WI38 (cell line): ENCODE data around the gene ABCA7.

Experiments
- H3K4me3 ChIP-seq: 2 replicates; pipeline ENCODE4 v1.5.1; 2011; ENCODE audit warnings: low read depth, mild to moderate bottlenecking, control low read depth, low read length
- TF ChIP-seq, protein P1 (sequence below): IDR thresholded peaks from 2 replicates; pipeline ENCODE4 v1.5.1; 2012; ENCODE audit warnings: low read depth, mild to moderate bottlenecking, control low read depth, low read length

Gene ABCA7

DNA sequence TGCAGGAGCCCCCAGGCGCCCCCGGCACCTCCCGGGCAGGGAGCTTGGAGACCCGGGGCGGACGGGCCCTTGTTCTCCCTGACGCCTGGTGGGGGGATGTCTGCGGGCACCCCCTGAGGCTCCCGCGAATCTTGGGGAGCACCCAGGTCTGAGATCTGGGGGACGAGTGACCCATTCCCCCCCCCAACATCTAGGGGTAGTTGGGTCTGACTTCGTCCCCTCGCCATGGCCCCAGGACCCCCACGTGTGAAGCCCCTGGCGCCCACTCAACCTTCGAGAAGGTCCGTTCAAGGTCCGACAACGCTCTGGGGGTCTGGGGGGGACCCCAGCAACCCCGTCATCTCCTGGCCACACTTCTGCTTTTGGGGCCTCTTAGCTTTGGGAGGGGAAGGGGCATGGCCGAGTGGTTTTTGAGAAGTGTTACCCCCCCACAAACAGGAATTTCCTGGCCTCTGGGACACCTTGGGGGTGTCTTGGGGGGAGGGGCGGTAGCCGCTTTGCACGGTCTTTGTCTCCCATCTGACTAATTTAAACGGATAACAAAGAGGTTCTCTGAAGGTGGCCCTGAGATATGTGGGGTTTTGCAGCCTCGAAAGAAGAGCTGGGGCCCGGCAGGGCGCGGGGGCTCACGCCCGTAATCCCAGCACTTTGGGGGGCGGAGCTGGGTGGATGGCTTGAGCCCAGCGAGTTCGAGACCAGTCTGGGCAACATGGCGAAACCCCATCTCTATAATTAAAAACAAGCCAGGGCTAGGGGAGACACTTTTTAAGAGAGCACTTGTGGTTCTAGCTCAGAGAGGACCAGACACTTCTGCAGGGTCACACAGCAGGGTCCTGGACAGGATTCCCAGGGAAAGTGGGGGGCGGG lies 12.9 kb upstream of the ABCA7 start:
- H3K4me3 ChIP-seq, result peak overlapping the region; percentile 100
- TF ChIP-seq, protein P1, sequence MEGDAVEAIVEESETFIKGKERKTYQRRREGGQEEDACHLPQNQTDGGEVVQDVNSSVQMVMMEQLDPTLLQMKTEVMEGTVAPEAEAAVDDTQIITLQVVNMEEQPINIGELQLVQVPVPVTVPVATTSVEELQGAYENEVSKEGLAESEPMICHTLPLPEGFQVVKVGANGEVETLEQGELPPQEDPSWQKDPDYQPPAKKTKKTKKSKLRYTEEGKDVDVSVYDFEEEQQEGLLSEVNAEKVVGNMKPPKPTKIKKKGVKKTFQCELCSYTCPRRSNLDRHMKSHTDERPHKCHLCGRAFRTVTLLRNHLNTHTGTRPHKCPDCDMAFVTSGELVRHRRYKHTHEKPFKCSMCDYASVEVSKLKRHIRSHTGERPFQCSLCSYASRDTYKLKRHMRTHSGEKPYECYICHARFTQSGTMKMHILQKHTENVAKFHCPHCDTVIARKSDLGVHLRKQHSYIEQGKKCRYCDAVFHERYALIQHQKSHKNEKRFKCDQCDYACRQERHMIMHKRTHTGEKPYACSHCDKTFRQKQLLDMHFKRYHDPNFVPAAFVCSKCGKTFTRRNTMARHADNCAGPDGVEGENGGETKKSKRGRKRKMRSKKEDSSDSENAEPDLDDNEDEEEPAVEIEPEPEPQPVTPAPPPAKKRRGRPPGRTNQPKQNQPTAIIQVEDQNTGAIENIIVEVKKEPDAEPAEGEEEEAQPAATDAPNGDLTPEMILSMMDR, result no peak

DNA sequence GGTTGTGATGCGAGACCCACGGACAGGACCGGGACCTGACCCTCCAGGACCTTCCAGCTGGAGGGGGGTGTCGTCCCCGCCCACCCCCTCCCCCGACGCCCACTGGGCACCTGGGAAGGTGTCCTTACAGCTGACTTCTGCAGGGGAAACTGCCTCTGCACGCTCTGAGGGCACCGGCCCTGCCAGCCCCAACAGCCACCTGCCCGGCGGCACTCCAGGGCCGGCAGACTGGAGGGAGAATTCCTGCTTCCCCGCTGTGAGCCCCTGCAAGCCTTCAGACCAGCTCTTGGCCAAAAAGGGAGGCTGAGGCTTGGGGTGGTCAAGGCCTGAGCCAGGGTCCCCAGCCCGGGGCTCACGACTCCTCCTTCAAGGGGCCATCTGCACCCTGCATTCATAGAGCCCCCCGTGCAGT lies 12.3 kb upstream of the ABCA7 start:
- peak overlapping the region; percentile 100 for H3K4me3 ChIP-seq
- TF ChIP-seq, protein P1, result no peak

- peak overlapping the region; percentile 100 for H3K4me3 ChIP-seq
- TF ChIP-seq, protein P1, result no peak
Observed at GRCh38 chr19:1028062-1028926, 11.6 kb upstream of the ABCA7 start.

GRCh38 chr19:1032264-1032867 lies 7.5 kb upstream of the ABCA7 start:
- TF ChIP-seq, protein P1, result no peak
- no peak overlapping the region for H3K4me3 ChIP-seq

- TF ChIP-seq, protein P1, result no peak
- no peak overlapping the region for H3K4me3 ChIP-seq
Observed at GRCh38 chr19:1035998-1036621, 3.8 kb upstream of the ABCA7 start.

GRCh38 chr19:1037621-1038064 lies 2.3 kb upstream of the ABCA7 start:
- TF ChIP-seq, protein P1, result no peak
- H3K4me3 ChIP-seq, result no peak overlapping the region
